Cerebellar cortex (tissue), 1 donor: ENCODE data around the gene NSMCE1.
"Not testable (repeated sequence)": the region's sequence is repeated elsewhere in the genome, so short reads cannot be mapped to it uniquely, and the experiment has no call there.

Experiments used
- DNase-seq: peaks from one replicate; pipeline ENCODE4 v3.0.0-alpha.2; 2015; ENCODE audit warnings: low spot score

Gene NSMCE1

GRCh38 chr16:27216297-27216885, 52.2 kb downstream of the NSMCE1 start:
- DNase-seq: no peak

- no peak for DNase-seq
These were observed 52.9 kb downstream of the NSMCE1 start for GRCh38 chr16:27215660-27216059.

- peak; percentile 90 for DNase-seq
These were observed 54.2 kb downstream of the NSMCE1 start for GRCh38 chr16:27214084-27214961.

GRCh38 chr16:27211026-27211425, 57.5 kb downstream of the NSMCE1 start:
- DNase-seq: no peak

GRCh38 chr16:27210174-27210573, 58.4 kb downstream of the NSMCE1 start:
- no peak for DNase-seq

- no peak for DNase-seq
These were observed 59.0 kb downstream of the NSMCE1 start for GRCh38 chr16:27209591-27209990.

GRCh38 chr16:27208796-27209195, 59.8 kb downstream of the NSMCE1 start:
- no peak for DNase-seq

- no peak for DNase-seq
These were observed 60.4 kb downstream of the NSMCE1 start for GRCh38 chr16:27208081-27208680.

GRCh38 chr16:27207121-27207520, 61.5 kb downstream of the NSMCE1 start:
- DNase-seq: not testable (repeated sequence)

- no peak for DNase-seq
These were observed 63.0 kb downstream of the NSMCE1 start for GRCh38 chr16:27205423-27206065.

GRCh38 chr16:27204312-27204915, 64.2 kb downstream of the NSMCE1 start:
- DNase-seq: no peak

- DNase-seq: peak; percentile 99
These were observed 64.9 kb downstream of the NSMCE1 start, which contains the start of gene KDM8 for GRCh38 chr16:27203507-27204311. Gene KDM8, plus strand, starts transcription at chr16:27203526. Its CDS starts 6,598 bp downstream, at chr16:27210124.

GRCh38 chr16:27202923-27203506, 65.6 kb downstream of the NSMCE1 start:
- DNase-seq: no peak

GRCh38 chr16:27200914-27201313, 67.7 kb downstream of the NSMCE1 start:
- not testable (repeated sequence) for DNase-seq

GRCh38 chr16:27199736-27200135, 68.8 kb downstream of the NSMCE1 start:
- DNase-seq: no peak

- no peak for DNase-seq
These were observed 69.4 kb downstream of the NSMCE1 start for GRCh38 chr16:27199235-27199586.

GRCh38 chr16:27198451-27199234, 69.9 kb downstream of the NSMCE1 start:
- DNase-seq: no peak

- no peak for DNase-seq
These were observed 71.6 kb downstream of the NSMCE1 start for GRCh38 chr16:27197004-27197403.

- no peak for DNase-seq
These were observed 72.5 kb downstream of the NSMCE1 start for GRCh38 chr16:27195941-27196595.
